Stimulated activated naive CD8-positive, alpha-beta T cell treated with anti-CD3 and anti-CD28 coated beads, Interleukin-15, amount 100 ng/mL, for 72 hours (primary cell): ENCODE data around the gene ZNF610.
"Not testable (repeated sequence)": the region's sequence is repeated elsewhere in the genome, so short reads cannot be mapped to it uniquely, and the experiment has no call there.

ENCODE experiments used
- ATAC-seq: fragments of 150-1000 bp; cut with Tn5 transposase; 2 replicates; pipeline ENCODE4 v1.10.0; 2021; ENCODE audit warnings: mild to moderate bottlenecking, moderate library complexity
- DNase-seq, 2 donors: peaks; one replicate each; pipeline ENCODE4 v3.0.0; 2021 to 2022
- H3K27ac Mint-ChIP-seq, 2 donors: one replicate each; pipeline ENCODE4 v1.8.0; 2022; ENCODE audit warnings: mild to moderate bottlenecking in 2 of 2, mixed read lengths in 2 of 2, moderate library complexity in 2 of 2
- H3K27me3 Mint-ChIP-seq: one replicate; pipeline ENCODE4 v1.8.0; 2022; ENCODE audit warnings: mixed read lengths
- H3K4me1 Mint-ChIP-seq: one replicate; pipeline ENCODE4 v1.8.0; 2022; ENCODE audit warnings: mild to moderate bottlenecking, mixed read lengths
- H3K4me3 Mint-ChIP-seq, 2 donors: one replicate each; pipeline ENCODE4 v1.8.0; 2022; ENCODE audit warnings: mild to moderate bottlenecking in 2 of 2, mixed read lengths in 2 of 2, moderate library complexity in 1 of 2
- H3K9me3 Mint-ChIP-seq, 2 donors: one replicate each; pipeline ENCODE4 v1.8.0; 2022; ENCODE audit warnings: mixed read lengths in 2 of 2

ZNF610 gene

GRCh38 chr19:52336117-52336790, at the start of gene ZNF610:
ZNF610 (plus strand) TSS chr19:52336243; CDS start chr19:52349173, 12,930 bp downstream.
- Mint-ChIP-seq H3K27ac (peak within 1 kb of the TSS; percentile 98 to 99), H3K9me3 (peaks cover 32 to 50% of the 10 kb centered on the region in 2 donors), H3K4me3 (peak within 1 kb of the TSS; percentile 84 to 96), H3K27me3 (no peaks in the 10 kb centered on the region), H3K4me1 (peaks cover 11% of the 10 kb centered on the region)
- DNase-seq (peak; percentile 86 to 92), ATAC-seq (peak; percentile 95)

GRCh38 chr19:52286256-52286655, 49.8 kb upstream of the ZNF610 start:
- H3K9me3 Mint-ChIP-seq = peaks cover 27 to 73% of the 10 kb centered on the region in 2 donors

GRCh38 chr19:52291781-52292180, 44.3 kb upstream of the ZNF610 start:
- H3K4me1 Mint-ChIP-seq = no peaks in the 10 kb centered on the region

More at GRCh38 chr19:52286256-52286655, 49.8 kb upstream of the ZNF610 start:
- Mint-ChIP-seq H3K4me1 (no peaks in the 10 kb centered on the region), H3K27ac (no peak overlapping the region), H3K4me3 (no peak overlapping the region), H3K27me3 (no peaks in the 10 kb centered on the region)
- ATAC-seq (no peak), DNase-seq (no peak)

GRCh38 chr19:52292946-52293345, 43.1 kb upstream of the ZNF610 start:
- Mint-ChIP-seq H3K9me3 (peaks cover 26 to 34% of the 10 kb centered on the region in 2 donors), H3K4me1 (peaks cover 11% of the 10 kb centered on the region)
- H3K4me3 Mint-ChIP-seq, H3K27ac Mint-ChIP-seq, DNase-seq, H3K27me3 Mint-ChIP-seq, ATAC-seq: not testable (repeated sequence)

More at GRCh38 chr19:52291781-52292180, 44.3 kb upstream of the ZNF610 start:
- Mint-ChIP-seq H3K4me3 (no peak overlapping the region), H3K9me3 (peaks cover 21 to 34% of the 10 kb centered on the region in 2 donors), H3K27ac (no peak overlapping the region), H3K27me3 (no peaks in the 10 kb centered on the region)
- ATAC-seq (no peak), DNase-seq (no peak)

- H3K27me3 Mint-ChIP-seq = no peaks in the 10 kb centered on the region
- H3K9me3 Mint-ChIP-seq = peaks cover 33 to 40% of the 10 kb centered on the region in 2 donors
- DNase-seq = no peak
- peak overlapping the region; percentile 63 to 66 for H3K4me3 Mint-ChIP-seq
- ATAC-seq = no peak
- H3K4me1 Mint-ChIP-seq = peaks cover 13% of the 10 kb centered on the region
- H3K27ac Mint-ChIP-seq = peak overlapping the region; percentile 29 to 72
These were observed 39.7 kb upstream of the ZNF610 start for GRCh38 chr19:52296400-52296772.

- peak; percentile 51 to 72 for DNase-seq
- no peaks in the 10 kb centered on the region for H3K27me3 Mint-ChIP-seq
- ATAC-seq = peak; percentile 96
- peak within 1 kb of the TSS; percentile 95 to 98 for H3K4me3 Mint-ChIP-seq
- peak within 1 kb of the TSS; percentile 98 to 99 for H3K27ac Mint-ChIP-seq
- H3K4me1 Mint-ChIP-seq = peaks cover 13% of the 10 kb centered on the region
- H3K9me3 Mint-ChIP-seq = peaks cover 38 to 44% of the 10 kb centered on the region in 2 donors
These were observed 39.1 kb upstream of the ZNF610 start, which contains the start of gene ZNF480 for GRCh38 chr19:52296773-52297600. ZNF480 (plus strand) TSS chr19:52297169; CDS start chr19:52300413, 3,244 bp downstream.

GRCh38 chr19:52297601-52298364, 38.3 kb upstream of the ZNF610 start:
- Mint-ChIP-seq H3K27ac (peak overlapping the region; percentile 98 to 99), H3K27me3 (no peaks in the 10 kb centered on the region), H3K9me3 (peaks cover 39 to 45% of the 10 kb centered on the region in 2 donors), H3K4me3 (peak overlapping the region; percentile 95 to 98), H3K4me1 (peaks cover 13% of the 10 kb centered on the region)
- DNase-seq (no peak), ATAC-seq (no peak)

- Mint-ChIP-seq H3K27me3 (no peaks in the 10 kb centered on the region), H3K27ac (no peak overlapping the region), H3K4me3 (no peak overlapping the region), H3K4me1 (no peaks in the 10 kb centered on the region), H3K9me3 (peaks cover 48 to 65% of the 10 kb centered on the region in 2 donors)
- no peak for ATAC-seq
- DNase-seq = no peak
These were observed 28.8 kb upstream of the ZNF610 start for GRCh38 chr19:52307275-52307674.

- ATAC-seq = no peak
- Mint-ChIP-seq H3K4me3 (no peak overlapping the region), H3K27ac (no peak overlapping the region), H3K9me3 (peaks cover 65 to 88% of the 10 kb centered on the region in 2 donors), H3K4me1 (no peaks in the 10 kb centered on the region), H3K27me3 (no peaks in the 10 kb centered on the region)
- no peak for DNase-seq
These were observed 13.6 kb upstream of the ZNF610 start for GRCh38 chr19:52322429-52322828.

GRCh38 chr19:52331757-52332156, 4.3 kb upstream of the ZNF610 start:
- DNase-seq (no peak), ATAC-seq (no peak)
- Mint-ChIP-seq H3K4me3 (no peak overlapping the region), H3K4me1 (peaks cover 3% of the 10 kb centered on the region), H3K9me3 (peaks cover 37 to 47% of the 10 kb centered on the region in 2 donors), H3K27me3 (no peaks in the 10 kb centered on the region), H3K27ac (no peak overlapping the region)

GRCh38 chr19:52335768-52336116, 301 bp upstream of the ZNF610 start:
- ATAC-seq (peak; percentile 71), DNase-seq (no peak)
- H3K9me3 Mint-ChIP-seq = peaks cover 37 to 55% of the 10 kb centered on the region in 2 donors
- no peaks in the 10 kb centered on the region for H3K27me3 Mint-ChIP-seq
- peak overlapping the region; percentile 84 to 96 for H3K4me3 Mint-ChIP-seq
- H3K27ac Mint-ChIP-seq = peak overlapping the region; percentile 98 to 99
- peaks cover 11% of the 10 kb centered on the region for H3K4me1 Mint-ChIP-seq

- Mint-ChIP-seq H3K9me3 (peaks cover 27 to 44% of the 10 kb centered on the region in 2 donors), H3K4me1 (peaks cover 11% of the 10 kb centered on the region), H3K27me3 (no peaks in the 10 kb centered on the region), H3K27ac (peak overlapping the region; percentile 98 to 99), H3K4me3 (peak overlapping the region; percentile 84 to 96)
- ATAC-seq (peak; percentile 2), DNase-seq (peak in 1 of 2 donors; percentile 3)
These were observed 843 bp downstream of the ZNF610 start for GRCh38 chr19:52336791-52337381.

GRCh38 chr19:52339022-52339421, 3.0 kb downstream of the ZNF610 start:
- Mint-ChIP-seq H3K9me3 (peaks cover 21 to 25% of the 10 kb centered on the region in 2 donors), H3K4me1 (peaks cover 11% of the 10 kb centered on the region)
- not testable (repeated sequence) for H3K27me3 Mint-ChIP-seq, ATAC-seq, DNase-seq, H3K27ac Mint-ChIP-seq, H3K4me3 Mint-ChIP-seq

GRCh38 chr19:52343548-52343947, 7.5 kb downstream of the ZNF610 start:
- Mint-ChIP-seq H3K4me1 (no peaks in the 10 kb centered on the region), H3K27me3 (no peaks in the 10 kb centered on the region), H3K27ac (no peak overlapping the region), H3K4me3 (no peak overlapping the region), H3K9me3 (peaks cover 15 to 16% of the 10 kb centered on the region in 2 donors)
- peak; percentile 39 to 51 for DNase-seq
- ATAC-seq = peak; percentile 20

GRCh38 chr19:52345162-52345561, 9.1 kb downstream of the ZNF610 start:
- no peak overlapping the region for H3K4me3 Mint-ChIP-seq
- no peaks in the 10 kb centered on the region for H3K27me3 Mint-ChIP-seq
- DNase-seq = no peak
- H3K9me3 Mint-ChIP-seq = peaks cover 15 to 23% of the 10 kb centered on the region in 2 donors
- no peak overlapping the region for H3K27ac Mint-ChIP-seq
- ATAC-seq = no peak
- no peaks in the 10 kb centered on the region for H3K4me1 Mint-ChIP-seq
